A172 (cell line): ENCODE measurements around the gene C4B. TPM values are rescaled to one million over a fixed set of nuclear protein-coding genes. Genes with fewer than 3 reads are reported as not detected.
A peak's percentile ranks its signal among the peaks of the same experiment; 100 is the strongest.
"Not testable (repeated sequence)": the region's sequence is repeated elsewhere in the genome, so short reads cannot be mapped to it uniquely, and the experiment has no call there.

Experiments
- DNase-seq: peaks from one replicate; pipeline ENCODE4 v3.0.0-alpha.2; 2015; ENCODE audit warnings: low spot score
- total RNA-seq: library from RNA; depleted of rRNA; stranded (reverse); fragments of >200 nt; shearing (Covaris generic); gene quantifications from 2 replicates; pipeline ENCODE4 v1.2.3, GENCODE V29; 2014

C4B gene
- total RNA-seq, 1 experiment from 2014 or later = 0.62 TPM

GRCh38 chr6:32035283-32036013 lies 20.9 kb downstream of the C4B start:
- DNase-seq = not testable (repeated sequence)

GRCh38 chr6:32037136-32037535 lies 22.5 kb downstream of the C4B start:
- DNase-seq = not testable (repeated sequence)

- not testable (repeated sequence) for DNase-seq
These were observed 23.3 kb downstream of the C4B start, which contains the start of gene CYP21A2 for GRCh38 chr6:32037598-32038524. Gene CYP21A2 (plus strand): TSS chr6:32038415. CDS start chr6:32038423, 8 bp downstream.

GRCh38 chr6:32038878-32039277 lies 24.3 kb downstream of the C4B start:
- not testable (repeated sequence) for DNase-seq

- DNase-seq = not testable (repeated sequence)
These were observed 25.0 kb downstream of the C4B start for GRCh38 chr6:32039321-32040274.

GRCh38 chr6:32040299-32041049 lies 25.9 kb downstream of the C4B start:
- not testable (repeated sequence) for DNase-seq

- not testable (repeated sequence) for DNase-seq
These were observed 26.4 kb downstream of the C4B start for GRCh38 chr6:32041050-32041321.

GRCh38 chr6:32041385-32041784 lies 26.8 kb downstream of the C4B start:
- DNase-seq = not testable (repeated sequence)

GRCh38 chr6:32042276-32042675 lies 27.7 kb downstream of the C4B start:
- not testable (repeated sequence) for DNase-seq

- not testable (repeated sequence) for DNase-seq
These were observed 29.2 kb downstream of the C4B start for GRCh38 chr6:32043589-32044380.

GRCh38 chr6:32044916-32045315 lies 30.3 kb downstream of the C4B start:
- not testable (repeated sequence) for DNase-seq

GRCh38 chr6:32045811-32046449 lies 31.3 kb downstream of the C4B start:
- peak; percentile 76 for DNase-seq

- DNase-seq = peak; percentile 68
These were observed 32.0 kb downstream of the C4B start for GRCh38 chr6:32046450-32047083.

GRCh38 chr6:32047084-32047478 lies 32.5 kb downstream of the C4B start:
- DNase-seq = peak; percentile 90

GRCh38 chr6:32047539-32047854 lies 32.9 kb downstream of the C4B start:
- DNase-seq = no peak

- DNase-seq = peak; percentile 66
These were observed 33.5 kb downstream of the C4B start for GRCh38 chr6:32047855-32048766.

GRCh38 chr6:32049149-32049548 lies 34.6 kb downstream of the C4B start:
- DNase-seq = not testable (repeated sequence)

GRCh38 chr6:32049736-32050135 lies 35.1 kb downstream of the C4B start:
- DNase-seq = not testable (repeated sequence)
